GM10266 (cell line): ENCODE measurements around the gene PTBP3.

Experiments
- DNase-seq: peaks from one replicate; pipeline ENCODE4 v3.0.0; 2012; ENCODE audit errors: extremely low spot score
- TF ChIP-seq, protein P1 (sequence below): IDR thresholded peaks from 2 replicates; pipeline ENCODE4 v1.5.1; 2012; ENCODE audit warnings: mild to moderate bottlenecking, low read depth; ENCODE audit not compliant: control insufficient read depth, insufficient read depth; ENCODE audit errors: missing control alignments

The PTBP3 gene

GRCh38 chr9:112328545-112328944, 4.9 kb downstream of the PTBP3 start:
- DNase-seq = no peak
- TF ChIP-seq, protein P1, sequence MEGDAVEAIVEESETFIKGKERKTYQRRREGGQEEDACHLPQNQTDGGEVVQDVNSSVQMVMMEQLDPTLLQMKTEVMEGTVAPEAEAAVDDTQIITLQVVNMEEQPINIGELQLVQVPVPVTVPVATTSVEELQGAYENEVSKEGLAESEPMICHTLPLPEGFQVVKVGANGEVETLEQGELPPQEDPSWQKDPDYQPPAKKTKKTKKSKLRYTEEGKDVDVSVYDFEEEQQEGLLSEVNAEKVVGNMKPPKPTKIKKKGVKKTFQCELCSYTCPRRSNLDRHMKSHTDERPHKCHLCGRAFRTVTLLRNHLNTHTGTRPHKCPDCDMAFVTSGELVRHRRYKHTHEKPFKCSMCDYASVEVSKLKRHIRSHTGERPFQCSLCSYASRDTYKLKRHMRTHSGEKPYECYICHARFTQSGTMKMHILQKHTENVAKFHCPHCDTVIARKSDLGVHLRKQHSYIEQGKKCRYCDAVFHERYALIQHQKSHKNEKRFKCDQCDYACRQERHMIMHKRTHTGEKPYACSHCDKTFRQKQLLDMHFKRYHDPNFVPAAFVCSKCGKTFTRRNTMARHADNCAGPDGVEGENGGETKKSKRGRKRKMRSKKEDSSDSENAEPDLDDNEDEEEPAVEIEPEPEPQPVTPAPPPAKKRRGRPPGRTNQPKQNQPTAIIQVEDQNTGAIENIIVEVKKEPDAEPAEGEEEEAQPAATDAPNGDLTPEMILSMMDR = no peak

- TF ChIP-seq, protein P1 = no peak
- no peak for DNase-seq
Observed at GRCh38 chr9:112327718-112328450, 5.5 kb downstream of the PTBP3 start.

DNA sequence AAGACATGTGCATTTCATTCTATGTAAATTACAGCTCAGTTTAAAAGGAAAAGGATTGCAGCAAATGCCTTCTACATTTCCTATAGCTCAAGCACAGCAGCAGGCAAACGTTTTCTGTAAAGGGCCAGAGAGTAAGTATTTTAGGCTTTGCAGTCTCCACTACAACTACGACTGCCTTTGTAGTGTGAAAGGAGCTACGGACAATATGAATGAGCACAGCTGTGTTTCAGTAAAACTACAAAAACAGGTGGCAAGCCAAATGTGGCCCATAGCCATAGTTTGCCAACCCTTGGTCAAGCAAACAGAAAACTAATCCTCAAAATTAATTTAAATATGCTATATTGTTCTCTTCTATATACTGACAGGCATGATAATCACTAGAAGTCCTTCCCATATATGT, 7.2 kb downstream of the PTBP3 start:
- TF ChIP-seq, protein P1 = no peak
- DNase-seq = no peak

- no peak for DNase-seq
- TF ChIP-seq, protein P1 = no peak
Observed at GRCh38 chr9:112325600-112325999, 7.8 kb downstream of the PTBP3 start.

DNA sequence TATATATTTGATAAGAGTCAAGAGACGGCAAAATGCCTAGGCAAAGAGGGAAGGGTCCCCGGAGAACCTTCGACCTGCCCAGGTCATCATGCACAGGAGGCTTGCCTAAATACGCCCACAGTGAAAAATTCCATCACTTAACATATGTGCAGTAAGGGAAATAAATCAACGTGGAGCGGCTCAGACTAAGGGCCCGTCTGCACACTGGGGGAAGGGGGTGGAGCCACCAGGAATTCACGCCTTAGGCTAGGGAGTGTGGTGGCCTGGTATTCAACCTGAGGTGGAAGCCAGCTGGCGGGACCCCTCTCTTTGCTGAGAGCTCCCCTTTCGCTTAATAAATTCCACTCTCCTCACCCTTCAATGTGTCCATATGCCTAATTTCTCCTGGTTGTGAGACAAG, 8.3 kb downstream of the PTBP3 start:
- no peak for DNase-seq
- TF ChIP-seq, protein P1 = no peak

- TF ChIP-seq, protein P1 = no peak
- DNase-seq = no peak
Observed at GRCh38 chr9:112323378-112323854, 10.0 kb downstream of the PTBP3 start.

- TF ChIP-seq, protein P1 = no peak
- no peak for DNase-seq
Observed at GRCh38 chr9:112322701-112323377, 10.6 kb downstream of the PTBP3 start.
